DMS153 (cell line): Measurements from ENCODE around the gene IL26.
A peak's percentile ranks its signal among the peaks of the same experiment; 100 is the strongest.
"Not testable (repeated sequence)": the region's sequence is repeated elsewhere in the genome, so short reads cannot be mapped to it uniquely, and the experiment has no call there.

Experiments used
- DNase-seq: peaks from one replicate; lab custom pipeline; 2025; lab: John Stamatoyannopoulos, UW

IL26 gene

DNA sequence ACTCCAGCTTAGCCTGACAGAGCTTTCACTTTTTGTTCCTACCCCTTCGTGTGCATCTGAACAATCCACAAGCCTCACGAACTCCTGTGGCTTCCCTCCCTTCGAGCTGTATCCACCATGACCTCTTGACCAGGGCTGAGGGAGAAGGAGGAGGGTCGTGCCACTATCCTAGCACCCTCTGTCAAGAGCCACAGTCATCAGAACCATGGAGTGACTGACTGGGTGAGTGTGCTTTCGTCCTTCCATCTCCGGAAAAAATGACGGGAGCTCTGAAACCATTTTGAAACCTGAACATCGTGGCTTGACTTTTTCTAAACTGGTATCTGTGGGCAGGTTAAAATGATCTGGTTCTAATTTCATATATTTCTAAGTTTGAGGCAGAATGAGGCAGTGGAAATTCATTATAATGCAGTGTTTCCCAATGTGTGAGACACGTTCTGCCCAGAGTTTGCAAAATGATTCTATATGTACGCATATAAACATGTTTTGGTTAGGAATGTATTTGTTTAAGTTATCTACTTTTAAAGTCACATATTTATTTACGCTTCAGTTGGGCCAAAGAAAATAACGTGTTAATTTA is 27.0 kb downstream of the IL26 start:
- no peak for DNase-seq

DNA sequence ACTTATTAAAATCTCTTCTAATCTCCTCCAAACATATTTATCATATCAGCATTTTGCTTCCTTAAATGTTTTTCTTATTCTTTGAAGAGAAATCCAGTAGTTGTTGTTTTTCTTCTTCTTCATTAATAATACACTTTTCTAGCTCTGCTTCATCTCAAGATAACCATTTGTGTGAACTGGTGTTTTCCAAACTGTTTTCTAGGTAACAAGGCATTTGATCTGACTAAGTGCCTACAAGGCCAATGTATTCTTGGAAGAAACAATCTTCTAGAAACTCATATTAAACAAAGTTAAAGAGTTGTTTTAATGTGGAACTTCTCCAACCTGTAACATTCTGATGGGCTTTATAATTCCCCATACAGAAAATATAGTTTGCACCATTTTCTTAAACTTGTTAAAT is 35.3 kb downstream of the IL26 start:
- DNase-seq: no peak

DNA sequence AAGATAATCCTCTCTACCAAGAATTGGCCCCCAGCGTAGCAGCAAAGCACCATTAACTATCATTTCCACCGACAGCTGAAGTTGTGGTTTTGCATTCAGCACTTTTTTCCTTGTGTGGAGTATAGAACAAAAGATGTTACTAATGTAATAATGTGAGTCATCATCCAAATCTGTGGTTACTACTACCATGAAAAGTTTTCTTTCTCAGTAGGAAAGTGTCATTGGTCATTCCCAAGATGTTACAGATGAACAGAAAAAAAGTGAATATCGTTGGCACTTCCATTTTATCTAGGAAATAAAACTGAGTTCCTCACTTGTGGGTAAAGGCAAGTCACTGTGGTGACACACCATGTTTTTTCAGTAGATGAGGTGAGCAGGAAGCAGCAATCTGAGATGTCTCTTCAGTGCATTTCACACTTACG is 35.8 kb downstream of the IL26 start:
- no peak for DNase-seq

DNA sequence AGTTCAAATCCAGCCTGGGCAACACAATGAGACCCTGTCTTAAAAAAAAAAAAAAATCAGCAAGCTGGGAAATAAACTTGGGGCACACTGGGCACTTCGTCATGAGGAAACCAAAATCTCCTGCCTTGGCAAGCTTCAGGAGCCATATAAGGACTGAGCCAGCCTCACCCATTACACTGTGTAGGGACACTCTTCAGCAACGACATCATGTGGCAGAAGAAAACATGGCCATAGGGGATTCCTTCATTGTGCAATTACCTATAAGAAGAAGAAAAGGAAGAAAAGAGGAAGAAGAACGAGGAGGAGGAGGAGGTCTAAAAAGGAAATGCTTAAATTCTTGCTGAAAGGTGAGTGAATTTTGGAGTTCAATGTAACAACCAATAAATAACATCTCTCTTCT is 40.0 kb downstream of the IL26 start:
- no peak for DNase-seq

DNA sequence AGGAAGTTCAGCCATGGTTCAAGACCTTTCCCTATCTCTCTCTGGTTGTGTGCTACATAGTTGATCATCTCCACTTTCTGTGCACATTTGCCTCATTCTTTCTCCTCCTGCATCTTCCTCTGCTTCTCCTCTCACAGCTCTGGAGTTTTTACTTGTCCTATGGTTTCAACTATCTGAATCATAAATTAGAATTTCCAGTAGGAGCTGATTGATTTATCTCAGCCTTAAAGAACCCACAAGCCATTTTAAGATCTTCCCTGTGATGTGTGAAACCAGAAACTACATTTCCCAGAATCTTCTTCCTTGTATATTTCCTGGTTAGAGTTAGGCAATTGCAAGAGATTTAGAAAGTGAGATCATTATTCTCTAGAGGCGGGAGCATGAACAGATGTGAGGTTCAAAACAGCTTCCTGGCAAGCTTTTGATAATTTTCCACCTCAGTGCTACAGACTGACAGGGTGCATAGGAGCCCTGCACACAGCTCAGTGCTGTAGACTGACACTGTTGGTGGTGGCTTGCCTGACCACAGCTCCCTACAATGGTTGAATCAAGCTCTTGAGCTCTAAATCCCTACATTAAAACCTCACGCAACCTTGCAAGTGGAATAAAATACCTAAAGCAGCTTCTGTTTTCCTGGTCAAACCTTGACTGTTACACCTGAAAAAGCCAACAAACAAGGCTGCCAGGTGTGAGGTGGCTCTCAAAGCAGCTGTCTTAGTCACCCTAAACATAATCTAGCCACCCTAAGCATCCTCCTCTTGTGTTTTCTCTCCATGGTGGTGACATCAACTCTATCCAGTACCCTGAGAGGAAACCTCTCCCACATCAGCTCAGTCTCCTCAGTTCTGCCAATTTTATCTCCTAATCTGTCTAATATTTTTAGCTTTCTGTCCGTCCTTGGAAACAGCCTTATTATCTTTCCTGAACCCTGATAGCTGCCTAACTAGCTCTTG is 44.5 kb downstream of the IL26 start:
- peak; percentile 77 for DNase-seq

DNA sequence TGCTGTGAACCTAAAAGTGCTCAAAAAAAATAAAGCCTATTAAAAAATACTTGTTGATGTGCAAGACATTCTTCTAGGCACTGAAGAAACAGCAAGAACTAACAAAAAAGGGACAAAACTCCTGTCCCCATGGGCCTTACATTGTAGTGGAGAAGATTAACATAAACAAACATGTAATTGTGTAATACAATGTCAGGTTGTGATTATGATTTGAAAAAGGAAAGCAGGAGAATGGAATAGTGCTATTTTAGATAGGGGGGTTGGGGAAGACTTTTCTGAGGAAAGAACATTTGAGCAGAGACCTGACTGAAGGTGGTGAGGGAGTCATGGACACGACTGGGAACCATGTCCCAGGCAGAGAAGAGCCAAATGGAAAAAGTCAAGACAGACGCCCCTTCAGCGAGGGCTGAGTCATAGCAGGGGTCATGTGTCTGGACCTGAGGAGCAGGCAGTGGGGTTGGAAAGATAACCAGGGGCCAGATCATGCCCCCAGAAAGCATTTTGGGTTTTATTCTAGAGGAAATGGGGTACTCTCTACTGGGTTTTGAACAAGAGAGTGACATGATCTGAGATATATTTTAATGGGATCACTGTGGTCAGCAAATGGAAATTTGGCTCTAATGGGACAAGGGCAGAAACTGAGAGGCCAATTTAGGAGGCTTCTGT is 46.7 kb downstream of the IL26 start:
- DNase-seq: no peak

GRCh38 chr12:68178184-68178583 is 47.4 kb downstream of the IL26 start:
- DNase-seq: no peak

GRCh38 chr12:68177562-68177961 is 48.0 kb downstream of the IL26 start:
- no peak for DNase-seq

GRCh38 chr12:68176257-68176656 is 49.4 kb downstream of the IL26 start:
- DNase-seq: peak; percentile 20

DNA sequence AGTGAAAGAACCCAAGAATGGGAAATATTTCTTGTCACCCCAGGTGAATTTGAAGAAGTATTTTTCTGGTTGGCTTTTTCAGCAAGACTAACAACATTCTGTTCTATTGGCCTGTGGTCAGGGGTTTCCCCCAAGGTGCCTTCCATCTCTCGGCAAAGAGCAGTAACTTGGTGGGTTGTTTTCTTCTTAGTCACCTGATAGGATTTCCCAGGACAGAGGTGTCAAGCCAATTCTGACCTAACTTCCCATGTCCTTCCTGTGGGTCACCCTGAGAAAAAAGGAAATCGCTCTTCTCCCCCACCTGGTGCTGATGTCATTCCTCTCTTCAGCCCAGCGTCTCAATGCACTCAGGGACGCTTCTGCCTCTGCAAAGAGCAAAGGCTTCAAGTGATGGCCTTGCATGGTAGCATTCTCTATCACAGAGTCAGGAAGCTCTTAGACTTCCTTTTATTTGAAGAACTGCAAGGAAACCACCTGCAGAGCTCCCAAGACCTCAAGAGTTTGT is 50.0 kb downstream of the IL26 start:
- no peak for DNase-seq

DNA sequence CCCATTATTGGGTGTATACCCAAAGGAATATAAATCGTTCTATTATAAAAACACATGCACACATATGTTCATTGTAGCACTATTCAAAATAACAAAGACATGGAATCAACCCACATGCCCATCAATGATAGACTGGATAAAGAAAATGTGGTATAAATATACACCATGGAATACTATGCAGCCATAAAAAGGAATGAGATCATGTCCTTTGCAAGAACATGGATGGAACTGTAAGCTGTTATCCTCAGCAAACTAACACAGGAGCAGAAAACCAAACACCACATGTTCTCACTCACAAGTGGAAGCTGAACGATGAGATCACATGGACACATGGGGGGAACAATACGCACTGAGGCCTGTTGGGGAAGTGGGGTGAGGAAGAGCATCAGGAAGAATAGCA is 50.8 kb downstream of the IL26 start:
- not testable (repeated sequence) for DNase-seq

GRCh38 chr12:68173792-68174191 is 51.8 kb downstream of the IL26 start:
- no peak for DNase-seq

- no peak for DNase-seq
Measured at GRCh38 chr12:68170726-68171125, 54.9 kb downstream of the IL26 start.

DNA sequence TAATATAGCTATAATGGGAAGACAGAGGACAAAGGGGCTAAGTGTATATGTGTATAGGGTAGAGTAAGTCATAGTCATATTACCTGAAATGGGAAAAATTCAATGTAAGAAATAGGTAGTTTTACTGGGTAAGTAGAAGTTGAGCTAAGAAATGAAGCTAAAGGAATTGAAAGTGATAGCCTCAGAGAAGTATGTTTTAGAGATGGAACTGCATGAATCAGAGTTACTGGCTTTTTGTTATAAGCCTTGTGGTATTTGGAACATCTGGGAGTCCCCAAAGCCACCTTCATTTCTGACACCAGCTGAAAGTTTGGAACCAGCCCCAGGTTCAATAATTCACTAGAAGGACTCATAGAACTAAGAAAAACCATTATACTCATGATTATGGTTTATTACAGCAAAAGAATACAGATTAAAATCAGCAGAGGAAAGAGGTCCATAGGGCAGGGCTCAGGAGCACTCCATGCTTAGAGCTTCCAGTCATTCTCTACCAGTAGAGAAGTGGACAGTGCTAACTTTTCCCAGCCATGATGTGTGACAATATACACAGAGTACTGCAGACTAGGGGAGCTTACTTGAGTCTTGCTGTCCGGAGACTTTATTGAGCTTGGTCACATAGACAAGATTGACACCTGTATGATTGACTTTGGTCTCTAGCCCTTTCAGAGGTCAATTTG is 56.3 kb downstream of the IL26 start:
- DNase-seq: no peak

DNA sequence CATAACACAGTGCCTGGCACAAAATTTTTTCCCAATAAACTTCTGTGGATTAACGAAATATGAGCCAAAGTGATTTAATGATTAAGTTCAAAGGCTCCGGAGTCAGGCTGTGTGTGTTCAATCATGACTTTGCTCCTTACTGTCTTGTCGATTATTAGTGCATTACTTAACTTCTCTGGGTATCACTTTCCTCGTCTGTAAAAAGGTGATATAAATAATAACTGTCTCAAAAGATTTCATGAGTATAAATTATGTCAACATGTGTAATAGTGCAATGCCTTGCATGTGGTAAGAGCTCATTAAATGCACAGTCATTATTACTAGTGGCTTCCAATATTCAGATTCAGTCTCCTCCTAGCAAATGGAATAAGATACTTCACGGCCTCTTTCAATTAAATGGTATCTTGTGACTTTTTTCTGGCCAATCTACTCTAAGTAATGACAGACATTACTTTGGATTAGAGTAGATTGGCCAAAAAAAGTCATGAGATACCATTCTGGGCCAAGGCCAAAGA is 59.2 kb downstream of the IL26 start:
- DNase-seq: no peak

GRCh38 chr12:68163560-68164081 is 62.0 kb downstream of the IL26 start:
- no peak for DNase-seq

GRCh38 chr12:68162374-68162773 is 63.2 kb downstream of the IL26 start:
- no peak for DNase-seq

DNA sequence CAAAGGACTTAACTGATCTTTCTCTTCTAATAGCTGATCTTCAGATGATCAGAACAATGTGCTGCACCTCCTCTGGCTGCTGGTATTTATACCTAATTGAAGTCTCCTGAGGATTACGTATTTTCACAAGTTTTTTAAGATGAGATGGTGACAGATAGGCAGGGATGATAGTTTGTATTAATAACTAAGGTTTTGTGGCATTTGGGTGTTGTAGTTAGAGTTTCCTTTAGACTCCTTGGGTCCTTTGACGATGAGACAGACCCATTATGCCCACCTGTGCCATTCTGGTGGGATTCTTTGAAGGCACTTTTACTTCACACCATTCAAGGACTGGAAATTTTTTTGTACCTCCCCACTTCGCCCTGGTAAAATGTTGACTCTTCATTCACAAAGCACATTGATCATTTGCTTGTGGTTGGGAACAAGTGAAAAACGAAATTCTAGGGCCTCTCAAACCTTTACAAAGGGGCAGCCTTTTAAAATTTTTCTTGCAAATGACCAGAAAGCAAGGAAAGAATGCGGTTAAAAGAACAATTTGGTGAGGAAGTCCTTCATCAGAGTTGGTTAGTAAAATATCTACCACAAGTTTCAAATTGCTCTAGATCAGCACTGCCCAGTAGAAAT is 65.8 kb downstream of the IL26 start, which contains the start of gene IFNG:
Gene IFNG (minus strand): TSS at position 60 of the 624 bp plus-strand sequence. CDS start 125 bp downstream, outside the sequence.
- DNase-seq: no peak

- DNase-seq: no peak
Measured at GRCh38 chr12:68158432-68158831, 67.2 kb downstream of the IL26 start.

DNA sequence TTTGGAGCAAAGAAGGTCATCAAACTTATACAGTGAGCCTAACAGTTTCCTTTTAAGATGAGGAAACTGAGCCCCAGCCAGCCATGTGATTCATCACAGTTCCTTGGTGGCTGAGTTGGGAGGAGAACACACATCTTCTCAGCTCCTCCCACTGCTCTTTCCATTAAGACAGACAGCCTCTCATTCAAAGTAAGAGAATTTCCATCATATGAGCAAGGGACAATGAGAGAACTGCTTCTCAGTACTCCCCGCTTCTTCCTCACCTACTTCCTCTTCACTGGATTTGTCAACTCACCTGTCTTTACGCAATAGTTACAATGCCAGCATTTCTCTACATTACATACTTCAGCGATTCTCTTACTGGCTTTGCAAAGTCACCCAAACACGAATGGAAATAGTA is 68.2 kb downstream of the IL26 start:
- no peak for DNase-seq

DNA sequence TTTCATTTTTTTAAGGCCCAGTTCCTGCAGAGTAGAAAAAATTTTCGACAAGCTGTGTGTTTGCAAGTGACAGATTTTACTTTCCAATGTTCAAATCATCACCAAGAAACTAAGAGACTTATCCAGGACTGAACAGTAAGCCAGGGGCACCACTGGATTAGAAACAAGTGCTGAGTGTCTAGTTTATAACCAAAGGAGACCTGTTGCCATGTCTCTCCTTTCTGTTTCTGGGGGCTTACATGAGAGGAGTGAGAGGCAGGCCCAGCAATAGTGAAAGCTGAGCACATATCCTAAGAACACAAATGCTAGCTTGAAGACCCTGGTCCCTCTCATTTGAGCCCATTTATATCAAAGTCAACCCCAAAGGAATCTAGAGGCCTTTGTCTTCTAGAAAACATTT is 69.0 kb downstream of the IL26 start:
- no peak for DNase-seq
